IPS DF 19.7 (cell line): ENCODE data around the gene CALD1.
"Not testable (repeated sequence)": the region's sequence is repeated elsewhere in the genome, so short reads cannot be mapped to it uniquely, and the experiment has no call there.

ENCODE experiments used
- DNase-seq: peaks from one replicate; pipeline ENCODE4 v3.0.0-alpha.2; 2013; ENCODE audit warnings: low read depth, low spot score

The CALD1 gene

GRCh38 chr7:134948736-134949135, 169.3 kb downstream of the CALD1 start:
- no peak for DNase-seq

DNA sequence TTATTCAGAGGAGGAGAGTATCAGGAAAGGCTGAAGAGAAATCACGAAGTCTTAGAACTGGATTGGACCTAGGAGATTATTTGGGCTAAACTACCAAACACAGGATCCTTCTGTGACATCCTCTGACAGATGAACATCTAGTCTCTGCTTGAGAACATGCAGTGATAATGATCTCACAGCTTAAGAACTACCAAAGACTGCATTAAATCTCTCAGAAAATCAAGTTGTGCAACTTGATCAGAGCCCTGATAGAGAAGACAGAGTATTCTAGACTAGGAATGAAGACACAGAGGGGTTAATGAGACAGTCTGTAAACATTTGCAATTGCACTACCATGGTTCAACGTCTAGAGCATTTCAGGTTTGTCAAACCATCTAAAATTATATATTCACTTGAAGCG, 169.7 kb downstream of the CALD1 start:
- DNase-seq: no peak

GRCh38 chr7:134954197-134955082, 175.0 kb downstream of the CALD1 start:
- DNase-seq: no peak

- no peak for DNase-seq
These were observed 177.6 kb downstream of the CALD1 start for GRCh38 chr7:134957005-134957404.

DNA sequence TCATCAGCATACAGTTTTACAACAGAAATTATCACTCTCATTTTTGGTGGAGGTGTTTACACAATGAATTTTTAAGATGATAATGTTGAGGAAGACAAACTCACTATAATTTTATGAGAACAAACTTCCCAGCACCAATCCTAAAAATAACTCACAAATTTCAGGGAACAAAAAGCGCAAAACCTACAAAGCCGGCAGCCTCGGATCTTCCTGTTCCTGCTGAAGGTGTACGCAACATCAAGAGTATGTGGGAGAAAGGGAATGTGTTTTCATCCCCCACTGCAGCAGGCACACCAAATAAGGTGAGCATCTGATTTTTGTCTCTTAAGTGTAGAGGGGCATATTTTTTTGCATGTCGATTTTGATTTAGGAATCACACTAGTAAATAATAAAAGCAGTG, 180.4 kb downstream of the CALD1 start:
- no peak for DNase-seq

GRCh38 chr7:134962270-134962780, 182.9 kb downstream of the CALD1 start:
- no peak for DNase-seq

DNA sequence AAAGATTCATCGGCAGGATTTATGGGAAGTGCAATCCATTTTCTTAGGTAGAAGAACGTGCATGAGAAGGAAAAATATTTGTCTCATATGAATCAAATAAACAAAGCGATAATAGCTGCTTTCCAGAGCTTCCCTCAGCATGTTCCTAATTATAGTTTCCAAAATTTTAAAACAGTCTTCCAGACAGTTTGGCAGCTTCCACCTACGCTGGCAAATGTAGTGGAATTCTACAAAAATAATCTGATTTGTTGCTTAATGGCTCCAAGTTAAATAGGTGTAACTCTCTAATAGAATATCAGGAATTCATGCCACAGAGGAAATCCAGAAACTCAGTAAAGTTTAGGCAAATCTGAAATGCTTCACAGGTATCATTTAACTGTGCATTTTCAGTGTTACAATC, 183.6 kb downstream of the CALD1 start:
- DNase-seq: no peak

GRCh38 chr7:134966691-134967090, 187.3 kb downstream of the CALD1 start:
- no peak for DNase-seq

GRCh38 chr7:134968110-134968509, 188.7 kb downstream of the CALD1 start:
- no peak for DNase-seq

- not testable (repeated sequence) for DNase-seq
These were observed 202.2 kb downstream of the CALD1 start for GRCh38 chr7:134981645-134982044.

DNA sequence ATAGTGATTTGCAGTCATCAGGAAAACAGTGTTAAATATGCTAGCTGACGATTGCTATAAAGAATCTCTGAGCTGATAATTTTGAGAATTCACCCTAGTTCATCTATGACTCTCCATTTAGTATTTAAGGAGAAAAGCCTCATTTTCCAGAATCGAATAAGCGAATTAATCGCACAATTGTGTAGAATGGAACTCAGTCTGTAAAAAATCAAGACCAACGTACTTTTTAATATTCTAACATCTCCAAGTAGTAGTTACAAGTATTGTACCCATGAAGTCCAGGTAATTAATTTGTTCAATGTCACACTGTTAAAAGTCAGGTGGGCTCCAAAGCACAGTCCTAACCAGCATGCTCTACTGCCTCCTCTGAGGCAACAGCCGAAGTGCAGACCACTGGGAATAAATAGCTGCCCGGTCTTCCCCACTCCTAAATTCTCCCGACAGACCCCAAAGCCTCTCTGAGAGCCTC, 206.5 kb downstream of the CALD1 start:
- no peak for DNase-seq

DNA sequence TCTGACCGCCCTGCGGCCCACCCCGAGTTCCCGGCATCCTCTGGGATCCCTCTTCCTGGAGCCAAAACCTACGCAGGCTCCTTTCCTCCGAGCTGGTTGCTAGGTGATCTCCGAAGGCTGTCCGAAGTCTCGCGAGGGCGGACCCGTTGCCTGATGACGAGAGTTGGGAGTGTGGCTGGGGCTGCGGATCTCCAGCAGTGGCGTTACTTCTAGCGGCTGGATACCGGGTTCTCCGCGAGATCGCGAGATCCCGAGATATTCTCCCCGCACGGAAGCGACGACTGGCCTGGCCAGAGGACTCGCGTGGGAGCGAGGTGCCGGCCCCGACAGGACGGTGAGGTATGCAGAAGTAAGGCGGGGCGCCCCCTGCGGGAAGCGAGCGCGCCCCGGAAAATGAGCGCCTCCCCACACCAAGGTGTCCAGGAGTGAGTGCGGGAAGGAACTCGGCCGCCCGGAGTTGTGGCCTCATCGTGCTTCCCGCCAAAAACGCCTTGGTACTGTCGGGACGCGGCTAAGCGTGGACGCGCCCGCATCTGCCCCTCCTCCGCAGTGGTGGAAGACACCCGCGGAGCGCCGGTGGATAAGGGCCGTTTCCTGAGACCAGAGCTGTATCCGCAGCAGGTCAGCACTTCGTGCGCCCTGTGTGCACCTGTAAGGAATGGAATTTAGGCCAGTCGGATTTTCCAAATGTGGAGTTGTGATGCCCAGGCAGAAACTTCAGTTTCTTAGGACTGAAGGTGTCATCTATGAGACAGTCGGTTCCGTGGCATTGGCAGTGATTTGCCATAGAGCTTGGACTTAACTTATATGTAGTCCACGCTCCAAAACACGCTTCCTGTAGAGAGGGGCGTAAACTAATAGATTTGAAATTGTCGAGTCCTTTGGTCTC, 207.2 kb downstream of the CALD1 start, which contains the start of gene AGBL3:
AGBL3 (plus strand) TSS at position 146 of the 889 bp plus-strand sequence. CDS start 1,426 bp downstream, outside the sequence.
- peak; percentile 94 for DNase-seq

DNA sequence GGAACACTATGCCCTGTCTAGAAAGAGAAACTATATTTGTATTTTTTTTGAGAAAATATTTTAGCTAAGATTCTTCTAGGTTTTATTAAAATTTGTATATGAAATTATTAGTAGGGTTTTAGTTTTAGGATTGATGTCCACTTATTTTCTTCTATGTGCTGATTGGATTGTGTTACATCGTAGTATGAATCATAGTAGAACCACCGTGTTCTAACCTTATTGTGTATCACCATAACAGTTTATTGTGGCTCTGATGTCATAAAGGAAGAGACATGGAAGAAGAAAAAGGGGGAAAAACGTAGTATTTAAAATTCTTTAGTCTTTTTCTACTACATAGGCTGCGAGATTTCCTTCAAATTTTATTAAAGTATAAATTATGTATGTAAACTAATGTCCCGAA, 208.7 kb downstream of the CALD1 start:
- DNase-seq: no peak

- DNase-seq: no peak
These were observed 212.3 kb downstream of the CALD1 start for GRCh38 chr7:134991469-134992339.

- DNase-seq: no peak
These were observed 213.3 kb downstream of the CALD1 start for GRCh38 chr7:134992626-134993179.

GRCh38 chr7:134993877-134994456, 214.5 kb downstream of the CALD1 start:
- no peak for DNase-seq

DNA sequence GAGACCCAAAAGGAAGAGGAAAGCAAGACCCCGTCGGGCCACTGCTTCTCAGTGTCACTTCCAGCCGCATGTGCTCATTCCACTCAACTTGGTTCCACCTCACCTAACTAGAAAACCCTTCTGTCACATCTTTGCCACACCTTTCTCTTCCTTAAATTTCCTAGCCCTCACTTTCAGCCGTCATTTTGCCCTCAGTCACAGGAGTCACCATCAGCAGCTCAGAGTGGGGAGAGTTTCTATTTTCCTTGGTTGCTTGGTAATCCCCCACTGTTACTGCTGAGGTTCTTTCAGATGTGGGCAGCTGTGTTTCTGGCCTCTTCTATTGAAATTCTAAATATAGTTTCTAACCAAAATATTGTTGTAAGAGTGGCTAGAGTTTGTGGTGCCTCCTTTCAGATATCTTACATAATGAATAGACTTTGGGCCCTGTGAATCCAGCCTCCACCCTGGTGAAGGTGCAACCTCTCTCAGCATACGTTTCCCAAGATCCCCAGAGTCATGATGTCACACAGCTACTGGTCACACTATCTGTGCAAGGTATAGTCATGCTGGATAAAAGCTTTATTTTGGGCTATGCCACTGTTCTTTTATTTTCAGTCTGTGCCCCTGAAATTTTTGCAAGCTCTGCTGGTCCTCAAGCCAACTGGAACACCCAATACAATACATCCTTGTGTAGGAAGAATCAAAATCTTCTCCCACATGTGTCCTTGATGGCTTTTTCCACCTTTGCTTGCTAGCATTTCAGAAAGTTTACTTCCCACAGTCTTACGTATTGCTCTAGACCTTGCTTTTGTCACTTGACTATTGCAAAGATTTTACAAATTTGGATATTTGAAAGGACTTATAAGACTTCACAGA, 216.0 kb downstream of the CALD1 start:
- no peak for DNase-seq

DNA sequence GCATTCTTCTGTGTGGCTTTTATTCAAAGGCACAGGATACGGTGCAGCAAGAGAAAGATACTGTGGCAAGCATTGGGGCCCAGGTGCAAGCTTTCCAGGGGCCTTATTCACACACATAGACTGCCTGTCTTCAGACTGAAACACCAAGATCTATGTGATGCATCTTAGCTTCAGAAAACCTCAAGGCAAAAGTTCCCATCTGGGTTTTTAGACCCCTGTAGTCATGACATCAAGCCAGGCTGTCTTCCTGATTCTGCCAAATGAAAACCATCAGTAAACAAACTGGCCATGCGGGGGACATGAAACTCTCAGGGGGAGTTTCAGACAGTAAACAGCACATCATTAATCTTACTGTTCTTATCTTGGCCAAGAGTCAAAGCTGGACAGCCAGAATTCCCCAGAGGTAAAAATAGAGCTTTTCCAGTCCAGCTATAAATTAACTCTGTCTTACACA, 216.7 kb downstream of the CALD1 start:
- no peak for DNase-seq

GRCh38 chr7:134997214-134997885, 217.9 kb downstream of the CALD1 start:
- DNase-seq: no peak
